PC-3 (cell line): ENCODE measurements around the gene C1orf21. TPM values are rescaled to one million over a fixed set of nuclear protein-coding genes. Genes with fewer than 3 reads are reported as not detected.

Experiments used
- ATAC-seq: fragments of 200-7000 bp; cut with Tn5 transposase; 2 replicates; pipeline ENCODE4 v1.9.1; 2020; ENCODE audit warnings: mild to moderate bottlenecking, moderate library complexity
- BruUV-seq: library from RNA; stranded (reverse); fragments of 400-500 nt; replicated peaks from 2 replicates; lab custom pipeline; 2021; lab: Mats Ljungman, UMichigan
- CTCF ChIA-PET: fragments of 300-600 bp; sonication (Branson Sonifier 250); formaldehyde crosslinking; loops from one replicate; lab custom pipeline; 2022; ENCODE audit warnings: antibody characterized with exemption; lab: Charles Lee
- POLR2A ChIA-PET: fragments of 300-600 bp; sonication (Branson Sonifier 250); formaldehyde crosslinking; loops from one replicate; lab custom pipeline; 2022; ENCODE audit warnings: antibody characterized with exemption; ENCODE audit not compliant: unreplicated experiment; lab: Charles Lee
- DNase-seq: peaks from one replicate; pipeline ENCODE4 v3.0.0-alpha.2; 2015
- H2AFZ ChIP-seq: fragments of 300-600 bp; sonication (generic); 2 replicates; pipeline ENCODE4 v1.6.0; 2016; ENCODE audit warnings: antibody characterized with exemption, low read length
- H3F3A ChIP-seq: fragments of 300-600 bp; sonication (generic); one replicate; pipeline ENCODE4 v1.6.0; 2017; ENCODE audit warnings: antibody characterized with exemption, low read length, control low read depth, mild to moderate bottlenecking; ENCODE audit not compliant: unreplicated experiment
- H3K27ac ChIP-seq: fragments of 300-600 bp; sonication (generic); 2 replicates; pipeline ENCODE4 v1.5.1; 2016; ENCODE audit warnings: mild to moderate bottlenecking, low read length
- H3K27me3 ChIP-seq: fragments of 300-600 bp; sonication (generic); 2 replicates; pipeline ENCODE4 v1.6.1; 2016; ENCODE audit warnings: low read length, mixed read lengths
- H3K36me3 ChIP-seq: fragments of 300-600 bp; sonication (generic); 2 replicates; pipeline ENCODE4 v1.6.1; 2016; ENCODE audit warnings: low read depth, mixed run types, low read length, mixed read lengths
- H3K4me1 ChIP-seq: fragments of 300-600 bp; sonication (generic); 2 replicates; pipeline ENCODE4 v1.5.1; 2016; ENCODE audit warnings: low read length; ENCODE audit not compliant: insufficient read depth
- H3K4me2 ChIP-seq: fragments of 300-600 bp; sonication (generic); 2 replicates; pipeline ENCODE4 v1.6.0; 2016; ENCODE audit warnings: low read length
- H3K4me3 ChIP-seq: fragments of 300-600 bp; sonication (generic); 2 replicates; pipeline ENCODE4 v1.5.1; 2016; ENCODE audit warnings: mild to moderate bottlenecking, low read length, mixed read lengths
- H3K79me2 ChIP-seq: fragments of 300-600 bp; sonication (generic); 2 replicates; pipeline ENCODE4 v1.6.1; 2017; ENCODE audit warnings: low read length, mixed read lengths
- H3K9ac ChIP-seq: fragments of 300-600 bp; sonication (generic); 2 replicates; pipeline ENCODE4 v1.6.0; 2016; ENCODE audit warnings: mild to moderate bottlenecking, low read length
- H3K9me2 ChIP-seq: fragments of 300-600 bp; sonication (generic); replicated peaks from 2 replicates; pipeline ENCODE4 v1.6.1; 2016; ENCODE audit warnings: mixed run types, low read length, mixed read lengths
- H3K9me3 ChIP-seq: fragments of 300-600 bp; sonication (generic); 2 replicates; pipeline ENCODE4 v1.6.1; 2016; ENCODE audit warnings: low read length, mixed read lengths
- H4K20me1 ChIP-seq: fragments of 300-600 bp; sonication (generic); 2 replicates; pipeline ENCODE4 v1.6.1; 2016; ENCODE audit warnings: low read length, mixed read lengths
- CTCF ChIP-seq: fragments of 300-600 bp; sonication (generic); conservative IDR thresholded peaks from 2 replicates; pipeline ENCODE4 v1.5.1; 2017; ENCODE audit warnings: antibody characterized with exemption, low read depth, mild to moderate bottlenecking, low read length
- EZH2 ChIP-seq: fragments of 300-600 bp; sonication (generic); IDR thresholded peaks from one replicate; pipeline ENCODE4 v1.6.1; 2017; ENCODE audit warnings: antibody characterized with exemption, mild to moderate bottlenecking, low read length; ENCODE audit not compliant: unreplicated experiment
- EZH2phosphoT487 ChIP-seq: fragments of 300-600 bp; sonication (generic); IDR thresholded peaks from 2 replicates; pipeline ENCODE4 v1.6.1; 2018; ENCODE audit warnings: mild to moderate bottlenecking, antibody characterized with exemption, low read length, borderline replicate concordance
- intact Hi-C: fragments of 100-400 bp; cut with micrococcal nuclease; formaldehyde crosslinking; loops from 2 replicates; pipeline ENCODE4 v1.9.0; 2023
- total RNA-seq: library from RNA; depleted of rRNA; stranded (reverse); fragments of >200 nt; gene quantifications from 2 replicates; pipeline ENCODE4 v1.2.3, GENCODE V29; 2014

The C1orf21 gene
- total RNA-seq, 1 experiment from 2014 or later: 1.3 TPM

GRCh38 chr1:184632415-184633175 is 245.8 kb downstream of the C1orf21 start:
- H2AFZ ChIP-seq: no peak overlapping the region
- H4K20me1 ChIP-seq: no peaks in the 10 kb centered on the region
- peaks cover 9% of the 10 kb centered on the region for H3K4me1 ChIP-seq
- no peaks in the 10 kb centered on the region for H3K27me3 ChIP-seq
- ATAC-seq: peak; percentile 73
- H3K36me3 ChIP-seq: no peaks in the 10 kb centered on the region
- POLR2A ChIA-PET: no interaction called here
- no peaks in the 10 kb centered on the region for H3F3A ChIP-seq
- H3K9ac ChIP-seq: no peak overlapping the region
- TF ChIP-seq EZH2phosphoT487: no peak
- CTCF ChIA-PET: no interaction called here
- DNase-seq: peak; percentile 72
- BruUV-seq: no TSS peak
- no peaks in the 10 kb centered on the region for H3K9me2 ChIP-seq
- no peak overlapping the region for H3K4me2 ChIP-seq
- H3K79me2 ChIP-seq: no peaks in the 10 kb centered on the region
- H3K4me3 ChIP-seq: no peak overlapping the region
- intact Hi-C loops: no loop called here
- no peaks in the 10 kb centered on the region for H3K9me3 ChIP-seq
- peak overlapping the region; percentile 20; the same call in 1 of the 2 replicates for H3K27ac ChIP-seq

- CTCF ChIA-PET: no interaction called here
- Histone ChIP-seq H2AFZ (no peak overlapping the region), H4K20me1 (no peaks in the 10 kb centered on the region), H3K36me3 (no peaks in the 10 kb centered on the region), H3K9me2 (no peaks in the 10 kb centered on the region), H3K4me3 (no peak overlapping the region), H3K9me3 (no peaks in the 10 kb centered on the region), H3K4me1 (peaks cover 9% of the 10 kb centered on the region), H3K79me2 (no peaks in the 10 kb centered on the region), H3K4me2 (no peak overlapping the region), H3F3A (no peaks in the 10 kb centered on the region), H3K9ac (no peak overlapping the region), H3K27ac (no peak overlapping the region), H3K27me3 (no peaks in the 10 kb centered on the region)
- DNase-seq (no peak), ATAC-seq (no peak)
- no TSS peak for BruUV-seq
- POLR2A ChIA-PET: no interaction called here
- intact Hi-C loops: no loop called here
- TF ChIP-seq EZH2 (no peak), CTCF (no peak), EZH2phosphoT487 (no peak)
These were observed 247.0 kb downstream of the C1orf21 start for GRCh38 chr1:184633785-184634184.

GRCh38 chr1:184634296-184634695 is 247.5 kb downstream of the C1orf21 start:
- no peaks in the 10 kb centered on the region for H3K79me2 ChIP-seq
- no TSS peak for BruUV-seq
- H3K9ac ChIP-seq: no peak overlapping the region
- no peaks in the 10 kb centered on the region for H3K9me2 ChIP-seq
- no peaks in the 10 kb centered on the region for H3K36me3 ChIP-seq
- TF ChIP-seq EZH2: no peak
- TF ChIP-seq EZH2phosphoT487: no peak
- no peak for TF ChIP-seq CTCF
- no peaks in the 10 kb centered on the region for H3F3A ChIP-seq
- no peaks in the 10 kb centered on the region for H4K20me1 ChIP-seq
- H3K9me3 ChIP-seq: no peaks in the 10 kb centered on the region
- no peak for ATAC-seq
- no peak overlapping the region for H3K4me2 ChIP-seq
- CTCF ChIA-PET: no interaction called here
- intact Hi-C loops: no loop called here
- H2AFZ ChIP-seq: no peak overlapping the region
- no peak for DNase-seq
- POLR2A ChIA-PET: interaction anchor here (0.6 kb wide), 1 partner anchor 155 kb away, joined by 5 read pairs; no protein-coding TSS in a partner anchor
- peaks cover 9% of the 10 kb centered on the region for H3K4me1 ChIP-seq
- H3K27ac ChIP-seq: no peak overlapping the region
- H3K4me3 ChIP-seq: no peak overlapping the region
- H3K27me3 ChIP-seq: no peaks in the 10 kb centered on the region
